Karpas-422 (cell line): ENCODE data around the gene PACRG. TPM values are rescaled to one million over a fixed set of nuclear protein-coding genes. Genes with fewer than 3 reads are reported as not detected.

Experiments used
- DNase-seq: peaks from one replicate; pipeline ENCODE4 v3.0.0-alpha.2; 2015
- H2AFZ ChIP-seq: fragments of 200-600 bp; sonication (generic); 2 replicates; pipeline ENCODE4 v1.6.1; 2014; ENCODE audit warnings: antibody characterized with exemption, low read length, mixed read lengths
- H3K27ac ChIP-seq: fragments of 200-600 bp; sonication (generic); 2 replicates; pipeline ENCODE4 v1.5.1; 2014; ENCODE audit warnings: mild to moderate bottlenecking, low read length, moderate library complexity
- H3K27me3 ChIP-seq: fragments of 200-600 bp; sonication (generic); 2 replicates; pipeline ENCODE4 v1.6.1; 2014; ENCODE audit warnings: low read length, mixed read lengths
- H3K36me3 ChIP-seq: fragments of 200-600 bp; sonication (generic); 2 replicates; pipeline ENCODE4 v1.6.1; 2014; ENCODE audit warnings: low read length, mixed read lengths; ENCODE audit not compliant: insufficient read depth
- H3K4me1 ChIP-seq: fragments of 200-600 bp; sonication (generic); 2 replicates; pipeline ENCODE4 v1.6.1; 2014; ENCODE audit warnings: mild to moderate bottlenecking, low read length, mixed read lengths
- H3K4me2 ChIP-seq: fragments of 200-600 bp; sonication (generic); 2 replicates; pipeline ENCODE4 v1.6.1; 2014; ENCODE audit warnings: low read length, low read depth, mild to moderate bottlenecking; ENCODE audit not compliant: poor library complexity, severe bottlenecking
- H3K4me3 ChIP-seq: fragments of 200-600 bp; sonication (generic); 2 replicates; pipeline ENCODE4 v1.5.1; 2014; ENCODE audit warnings: mild to moderate bottlenecking, antibody characterized with exemption, low read length, mixed read lengths
- H3K79me2 ChIP-seq: fragments of 200-600 bp; sonication (generic); 2 replicates; pipeline ENCODE4 v1.6.1; 2014; ENCODE audit warnings: mild to moderate bottlenecking, low read length, mixed read lengths
- H3K9ac ChIP-seq: fragments of 200-600 bp; sonication (generic); 2 replicates; pipeline ENCODE4 v1.6.0; 2014; ENCODE audit warnings: low read length
- H3K9me2 ChIP-seq: fragments of 200-600 bp; sonication (generic), shearing (Covaris generic); replicated peaks from 2 replicates; pipeline ENCODE4 v1.6.0; 2014; ENCODE audit warnings: mild to moderate bottlenecking, low read length, moderate library complexity; ENCODE audit not compliant: insufficient read depth
- H3K9me3 ChIP-seq: fragments of 300-700, 200-600 bp; sonication (generic); 2 replicates; pipeline ENCODE4 v1.6.1; 2014; ENCODE audit warnings: low read length, mixed read lengths
- H4K20me1 ChIP-seq: fragments of 200-600 bp; sonication (generic); 2 replicates; pipeline ENCODE4 v1.6.1; 2014; ENCODE audit warnings: mild to moderate bottlenecking, antibody characterized with exemption, low read length, low read depth; ENCODE audit not compliant: insufficient read depth
- total RNA-seq: library from RNA; depleted of rRNA; stranded (reverse); fragments of >200 nt; shearing (Covaris generic); gene quantifications from 2 replicates; pipeline ENCODE4 v1.2.3, GENCODE V29; 2014; ENCODE audit warnings: low replicate concordance

Gene PACRG
- total RNA-seq, 1 experiment from 2014 or later, result not detected

- Histone ChIP-seq H3K4me1 (no peaks in the 10 kb centered on the region), H3K27me3 (no peaks in the 10 kb centered on the region), H3K9me2 (no peaks in the 10 kb centered on the region), H4K20me1 (no peaks in the 10 kb centered on the region), H3K9ac (no peak overlapping the region), H3K4me3 (no peak overlapping the region), H2AFZ (no peak overlapping the region), H3K9me3 (peaks cover 15% of the 10 kb centered on the region), H3K27ac (no peak overlapping the region), H3K36me3 (no peaks in the 10 kb centered on the region), H3K4me2 (no peak overlapping the region), H3K79me2 (no peaks in the 10 kb centered on the region)
- no peak for DNase-seq
These were observed 436.6 kb downstream of the PACRG start for GRCh38 chr6:163164175-163164900.

DNA sequence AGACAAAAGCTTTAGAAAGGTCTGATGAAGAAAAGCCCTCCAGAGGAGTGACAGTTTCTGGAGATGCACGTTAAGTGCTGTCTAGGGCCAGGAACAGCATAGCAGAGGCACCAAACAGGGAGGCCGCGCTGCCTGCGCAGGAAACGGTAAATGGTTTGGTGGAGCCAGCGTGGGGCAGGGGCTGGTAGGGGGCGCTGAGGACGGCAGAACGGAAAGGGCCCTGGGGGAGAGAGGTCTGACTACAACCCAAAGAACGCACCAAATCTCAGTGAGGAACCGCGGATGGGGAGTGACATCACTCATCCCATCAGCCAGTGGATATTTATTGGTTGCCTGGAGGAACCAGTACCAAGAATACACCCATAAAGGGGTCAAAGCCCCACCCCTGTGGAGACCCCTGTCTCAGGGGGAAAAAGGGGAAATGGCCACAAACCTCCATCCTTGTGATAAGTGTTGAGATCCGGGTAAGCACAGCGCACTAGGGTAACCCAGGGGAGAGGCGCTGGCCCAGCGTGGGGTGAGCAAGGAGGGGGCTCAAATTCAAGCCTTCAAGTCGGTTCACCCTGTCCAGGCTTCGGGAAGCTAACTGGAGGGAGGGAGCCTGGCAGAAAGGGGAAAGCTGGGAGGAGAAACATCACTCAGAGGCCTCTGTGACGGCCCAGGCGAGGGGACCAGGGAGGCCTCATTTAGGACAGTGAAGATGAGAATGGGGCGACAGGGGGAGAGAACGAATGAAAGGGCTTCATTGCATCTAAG is 437.6 kb downstream of the PACRG start:
- Histone ChIP-seq H2AFZ (no peak overlapping the region), H3K36me3 (no peaks in the 10 kb centered on the region), H3K4me3 (no peak overlapping the region), H3K4me2 (no peak overlapping the region), H3K27me3 (no peaks in the 10 kb centered on the region), H3K4me1 (no peaks in the 10 kb centered on the region), H4K20me1 (no peaks in the 10 kb centered on the region), H3K9me2 (no peaks in the 10 kb centered on the region), H3K79me2 (no peaks in the 10 kb centered on the region), H3K9me3 (peaks cover 20% of the 10 kb centered on the region), H3K27ac (no peak overlapping the region), H3K9ac (no peak overlapping the region)
- DNase-seq, result no peak

DNA sequence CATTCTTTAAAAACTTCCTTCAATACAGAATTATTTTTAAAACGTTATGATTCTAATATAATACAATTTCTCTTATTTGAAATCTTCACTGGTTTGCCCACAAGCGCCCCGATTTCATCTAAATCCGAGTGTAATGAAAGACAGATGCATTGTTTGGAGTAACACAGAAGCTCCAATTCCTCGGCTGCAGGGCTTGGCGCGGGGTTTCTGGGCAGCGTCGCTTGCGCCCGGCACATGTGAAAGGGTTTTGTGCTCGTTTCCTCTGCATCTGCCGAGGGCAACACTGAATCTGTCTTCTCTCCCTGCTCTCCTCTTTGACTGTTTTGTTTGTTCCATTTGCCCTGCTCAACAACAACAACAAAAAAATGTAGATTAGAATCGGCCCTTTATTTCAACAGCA is 438.1 kb downstream of the PACRG start:
- Histone ChIP-seq H3K9ac (no peak overlapping the region), H3K36me3 (no peaks in the 10 kb centered on the region), H3K27ac (no peak overlapping the region), H3K4me1 (no peaks in the 10 kb centered on the region), H3K27me3 (no peaks in the 10 kb centered on the region), H3K4me2 (no peak overlapping the region), H3K4me3 (no peak overlapping the region), H2AFZ (no peak overlapping the region), H3K9me2 (no peaks in the 10 kb centered on the region), H3K79me2 (no peaks in the 10 kb centered on the region), H3K9me3 (peaks cover 26% of the 10 kb centered on the region), H4K20me1 (no peaks in the 10 kb centered on the region)
- DNase-seq, result no peak

DNA sequence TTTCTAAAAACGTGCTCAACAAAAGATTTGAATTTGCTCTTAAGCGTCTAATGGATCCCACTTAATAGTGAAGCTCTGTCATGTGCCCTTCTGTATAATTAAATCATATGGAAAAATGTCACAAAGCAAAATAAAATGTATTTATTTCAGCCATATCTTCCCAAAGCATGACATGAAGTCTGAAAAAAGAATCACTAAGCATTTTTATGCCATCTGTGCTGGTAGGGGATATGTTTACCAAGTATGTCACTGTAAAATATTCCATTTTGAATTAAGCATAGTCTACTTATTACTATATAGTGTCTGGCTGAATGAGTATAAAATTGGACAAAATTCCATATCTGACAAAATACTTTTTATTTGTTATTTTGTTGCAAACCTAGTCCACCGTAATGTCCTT is 438.7 kb downstream of the PACRG start:
- Histone ChIP-seq H3K79me2 (no peaks in the 10 kb centered on the region), H3K36me3 (no peaks in the 10 kb centered on the region), H3K9ac (no peak overlapping the region), H3K9me2 (no peaks in the 10 kb centered on the region), H3K27me3 (no peaks in the 10 kb centered on the region), H3K27ac (no peak overlapping the region), H3K4me1 (no peaks in the 10 kb centered on the region), H3K4me3 (no peak overlapping the region), H2AFZ (no peak overlapping the region), H4K20me1 (no peaks in the 10 kb centered on the region), H3K4me2 (no peak overlapping the region), H3K9me3 (peaks cover 22% of the 10 kb centered on the region)
- DNase-seq, result no peak

GRCh38 chr6:163169521-163169920 is 441.7 kb downstream of the PACRG start:
- no peaks in the 10 kb centered on the region for H3K36me3 ChIP-seq
- H3K4me2 ChIP-seq, result no peak overlapping the region
- no peaks in the 10 kb centered on the region for H3K79me2 ChIP-seq
- H2AFZ ChIP-seq, result no peak overlapping the region
- H3K4me1 ChIP-seq, result no peaks in the 10 kb centered on the region
- no peaks in the 10 kb centered on the region for H3K27me3 ChIP-seq
- peaks cover 19% of the 10 kb centered on the region; the same call in 1 of the 2 replicates for H3K9me3 ChIP-seq
- no peak overlapping the region for H3K4me3 ChIP-seq
- H4K20me1 ChIP-seq, result no peaks in the 10 kb centered on the region
- H3K9ac ChIP-seq, result no peak overlapping the region
- no peak overlapping the region for H3K27ac ChIP-seq
- no peak for DNase-seq
- no peaks in the 10 kb centered on the region for H3K9me2 ChIP-seq

DNA sequence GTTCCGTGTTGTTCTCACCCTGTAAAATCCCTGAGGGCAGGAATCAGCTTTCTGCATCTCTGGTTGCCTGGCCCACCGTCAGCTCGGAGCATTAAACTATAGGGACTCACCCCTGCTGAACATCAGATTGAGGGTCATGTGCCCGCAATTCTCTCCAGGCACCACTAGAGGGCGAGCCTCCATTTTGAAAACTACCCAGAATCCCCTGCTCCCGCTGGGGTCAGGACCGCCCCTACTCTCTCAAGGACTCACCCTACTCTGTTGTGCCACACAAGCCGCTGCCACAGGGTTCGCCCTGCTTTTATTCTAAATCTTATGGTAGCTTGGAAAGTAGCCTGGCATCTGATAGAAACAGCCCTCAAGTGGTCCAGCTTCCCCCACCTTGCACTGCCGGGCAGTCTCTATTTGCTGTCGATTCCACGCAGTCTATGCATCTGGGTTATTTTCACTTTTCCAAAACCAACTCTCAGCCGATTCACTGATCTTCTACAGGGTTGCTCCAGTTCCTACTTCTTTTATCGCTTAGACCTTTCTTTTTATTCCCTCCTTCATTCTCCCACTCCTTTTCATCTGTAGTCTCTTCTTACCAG is 442.6 kb downstream of the PACRG start:
- no peaks in the 10 kb centered on the region for H3K36me3 ChIP-seq
- H3K9me2 ChIP-seq, result no peaks in the 10 kb centered on the region
- H4K20me1 ChIP-seq, result no peaks in the 10 kb centered on the region
- peak; percentile 66 for DNase-seq
- no peaks in the 10 kb centered on the region for H3K79me2 ChIP-seq
- no peaks in the 10 kb centered on the region for H3K27me3 ChIP-seq
- H3K9ac ChIP-seq, result no peak overlapping the region
- no peak overlapping the region for H3K27ac ChIP-seq
- no peaks in the 10 kb centered on the region for H3K4me1 ChIP-seq
- H3K4me3 ChIP-seq, result no peak overlapping the region
- peaks cover 15% of the 10 kb centered on the region; the same call in 1 of the 2 replicates for H3K9me3 ChIP-seq
- no peak overlapping the region for H2AFZ ChIP-seq
- H3K4me2 ChIP-seq, result no peak overlapping the region

DNA sequence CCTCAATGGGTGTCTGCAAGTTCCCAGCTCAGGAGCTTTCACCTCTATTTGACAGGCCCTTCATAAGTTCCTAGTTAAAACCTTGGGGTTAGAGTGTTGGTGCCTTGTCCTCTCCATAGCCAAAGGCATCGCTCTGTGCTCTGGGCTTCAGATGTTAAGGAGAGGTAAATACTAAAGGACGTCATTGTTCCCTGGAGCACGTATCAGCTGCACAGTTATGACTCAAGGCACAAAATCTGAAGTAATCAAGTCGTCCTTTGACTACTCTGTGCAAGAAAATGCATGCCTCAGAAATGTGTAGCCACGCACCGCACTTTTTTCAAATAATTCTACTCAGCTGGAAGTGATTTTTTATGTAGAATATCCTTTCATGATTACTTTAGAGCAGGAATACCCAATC is 446.0 kb downstream of the PACRG start:
- H3K9me2 ChIP-seq, result no peaks in the 10 kb centered on the region
- H3K79me2 ChIP-seq, result no peaks in the 10 kb centered on the region
- no peaks in the 10 kb centered on the region for H3K4me1 ChIP-seq
- H3K27ac ChIP-seq, result no peak overlapping the region
- peaks cover 15% of the 10 kb centered on the region; the same call in 1 of the 2 replicates for H3K9me3 ChIP-seq
- no peak overlapping the region for H3K9ac ChIP-seq
- H2AFZ ChIP-seq, result no peak overlapping the region
- no peaks in the 10 kb centered on the region for H3K27me3 ChIP-seq
- no peak overlapping the region for H3K4me2 ChIP-seq
- no peaks in the 10 kb centered on the region for H3K36me3 ChIP-seq
- DNase-seq, result no peak
- no peaks in the 10 kb centered on the region for H4K20me1 ChIP-seq
- H3K4me3 ChIP-seq, result no peak overlapping the region

DNA sequence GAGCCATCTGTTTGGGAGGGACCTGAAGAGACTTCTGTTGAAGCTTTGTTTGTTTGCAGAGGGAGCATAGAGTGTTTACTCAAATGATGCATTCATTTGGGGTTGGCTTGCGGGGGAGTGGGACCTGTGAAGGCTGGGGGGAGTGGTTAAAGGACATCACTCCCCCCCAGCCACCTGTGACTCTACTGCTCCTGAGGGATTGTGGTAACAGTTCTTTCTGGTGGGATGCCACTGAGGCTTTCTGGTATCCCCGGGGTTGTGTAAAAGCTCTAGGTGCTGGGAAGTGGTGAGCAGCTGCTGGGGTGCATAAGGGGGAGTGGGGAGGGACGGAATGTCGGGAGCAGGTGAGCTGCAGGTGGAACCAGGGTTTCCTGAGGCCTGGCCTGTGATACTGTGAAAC is 447.5 kb downstream of the PACRG start:
- H3K79me2 ChIP-seq, result no peaks in the 10 kb centered on the region
- H3K27me3 ChIP-seq, result no peaks in the 10 kb centered on the region
- DNase-seq, result no peak
- no peak overlapping the region for H3K27ac ChIP-seq
- H3K4me2 ChIP-seq, result no peak overlapping the region
- H3K4me1 ChIP-seq, result no peaks in the 10 kb centered on the region
- H3K9ac ChIP-seq, result no peak overlapping the region
- no peak overlapping the region for H2AFZ ChIP-seq
- no peaks in the 10 kb centered on the region for H3K36me3 ChIP-seq
- H3K4me3 ChIP-seq, result no peak overlapping the region
- H3K9me3 ChIP-seq, result 0 out of 2 replicates have a peak, but pooled peaks cover 6% of the 10 kb centered on the region
- H4K20me1 ChIP-seq, result no peaks in the 10 kb centered on the region
- H3K9me2 ChIP-seq, result no peaks in the 10 kb centered on the region
